Heart left ventricle (tissue), 16 donors: ENCODE data around the gene SUN1. TPM values are rescaled to one million over a fixed set of nuclear protein-coding genes. Genes with fewer than 3 reads are reported as not detected.

Experiments
- ATAC-seq, 4 donors: fragments of 200-7000 bp; cut with Tn5 transposase; one replicate each; pipeline ENCODE4 v1.9.1; 2020 to 2022; ENCODE audit warnings: moderate library complexity in 4 of 4, mild to moderate bottlenecking in 3 of 4, moderate number of reproducible peaks in 1 of 4
- DNase-seq, 5 donors: peaks; one replicate each; pipeline ENCODE4 v3.0.0-alpha.2; 2020
- H3K27ac ChIP-seq, 12 donors: fragments of 200-600 bp; sonication (generic) in 4 of 12; one replicate each; pipeline versions ENCODE4 v1.5.0 to v1.8.0; 2016 to 2022; ENCODE audit warnings: mild to moderate bottlenecking in 2 of 12
- H3K27me3 ChIP-seq, 9 donors: fragments of 200-600 bp; sonication (generic) in 2 of 9; one replicate each; pipeline versions ENCODE4 v1.5.1 to v1.8.0; 2016 to 2022; ENCODE audit warnings: mild to moderate bottlenecking in 3 of 9
- H3K36me3 ChIP-seq, 9 donors: fragments of 200-600 bp; sonication (generic) in 2 of 9; one replicate each; pipeline versions ENCODE4 v1.5.0 to v1.8.0; 2018 to 2022; ENCODE audit warnings: mild to moderate bottlenecking in 2 of 9
- H3K4me1 ChIP-seq, 12 donors: fragments of 200-600 bp; sonication (generic) in 4 of 12; one replicate each; pipeline versions ENCODE4 v1.5.0 to v1.8.0; 2016 to 2022; ENCODE audit warnings: mild to moderate bottlenecking in 3 of 12
- H3K4me3 ChIP-seq, 12 donors: fragments of 200-600 bp; sonication (generic) in 4 of 12; one replicate each; pipeline versions ENCODE4 v1.5.0 to v1.8.0; 2017 to 2022; ENCODE audit warnings: mild to moderate bottlenecking in 9 of 12, moderate library complexity in 4 of 12
- H3K9me3 ChIP-seq, 12 donors: fragments of 200-600 bp; sonication (generic) in 4 of 12; one replicate each; pipeline versions ENCODE4 v1.5.0 to v1.8.0; 2016 to 2022; ENCODE audit warnings: mild to moderate bottlenecking in 1 of 12
- CTCF ChIP-seq, 12 donors: fragments of 200-600 bp; sonication (generic) in 4 of 12; IDR thresholded peaks; one replicate each; pipeline versions ENCODE4 v1.5.0 to v1.8.0; 2018 to 2022; ENCODE audit warnings: antibody characterized with exemption in 12 of 12, mild to moderate bottlenecking in 5 of 12
- POLR2A ChIP-seq, 2 donors: fragments of 450-650 bp; IDR thresholded peaks; one replicate each; pipeline ENCODE4 v1.6.1; 2017; ENCODE audit warnings: antibody characterized with exemption in 2 of 2, mild to moderate bottlenecking in 2 of 2, moderate library complexity in 2 of 2
- WGBS, 4 donors: extraction: QIAGEN DNeasy Blood & Tissue Kit in 2 of 4; methylation state at CpG; one replicate each; pipeline versions ENCODE4 v1.1.5 to v1.1.7; 2013 to 2018; 5-methylcytosine and 5-hydroxymethylcytosine counted together
- intact Hi-C, 10 donors: fragments of 100-400 bp; cut with DNase I; formaldehyde crosslinking; loops; one replicate each; pipeline versions ENCODE4 v1.11.1 to v1.14.2; 2022
- polyA plus RNA-seq, 2 donors: library from polyadenylated mRNA; stranded (reverse); fragments of 200-250 nt; gene quantifications; one replicate each; pipeline ENCODE4 v1.2.3, GENCODE V29; 2013
- total RNA-seq, 9 donors: library from RNA; depleted of rRNA in 2 of 9; stranded (reverse); fragments of >200 nt in 2 of 9; fragmentation: NEBNext Ultra II Directional in 3 of 9; extraction: Animal tissue kit (Norgen Biotek cat#: 25700) in 3 of 9; gene quantifications; one replicate each; pipeline versions ENCODE4 v1.1.0 to v1.2.4, GENCODE V29; 2016 to 2023
- donor health status: ischemic (EF 13 %, LVEDD 7.1; RV severe dilation, severe dysfunction).
- donor health status: healthy with polysubstance abuse.
- donor health status: DM: no; HTN: yes; CAD: no.
- donor health status: DM: no; HTN: no; CAD: no.
- donor health status: ischemic (EF 25% LVEDD 6.9; RV normal size, moderate dysfunction).
- donor health status: ischemic (EF 25% LVEDD 5.7; RV mildly dilated, moderate dysfunction).
- donor health status: healthy.
- donor health status: DM: yes; HTN: yes; CAD: no.
- donor health status: ischemic (EF 35%, LVEDD 5.7; RV mildly dilated, moderate dysfunction).
- donor health status: nonischemic (EF 11% LVEDD 7.7; RV severe dilation, severe dysfunction).
- donor health status: DM: yes; HTN: yes; CAD: no.
- donor health status: PGD.
- donor health status: ischemic (EF 29% LVEDD 5.4; RV normal size, mild dysfunction).
- donor health status: nonischemic (EF 23%, LVEDD 6.1; RV moderate dilation, normal function).

SUN1 gene
- total and polyA plus RNA-seq, 11 donors, result 111 to 203 (median 151) TPM

DNA sequence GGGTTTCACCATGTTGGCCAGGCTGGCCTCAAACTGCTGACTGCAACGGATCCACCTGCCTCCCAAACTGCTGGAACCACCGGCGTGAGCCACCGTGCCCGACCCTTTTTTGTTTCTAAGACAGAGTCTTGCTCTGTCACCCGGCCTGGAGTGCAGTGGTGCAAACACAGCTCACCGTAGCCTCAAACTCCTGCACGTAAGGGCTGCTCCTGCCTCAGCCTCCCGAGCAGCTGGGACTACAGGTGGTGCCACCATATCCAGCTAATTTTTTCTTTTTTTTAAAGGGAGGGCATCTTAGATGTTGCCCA is 85.8 kb downstream of the SUN1 start:
- Histone ChIP-seq H3K36me3 (no peaks in the 10 kb centered on the region), H3K27ac (no peak overlapping the region), H3K9me3 (no peaks in the 10 kb centered on the region), H3K4me1 (peaks cover 0 to 18% (median 0%) of the 10 kb centered on the region in 12 donors), H3K4me3 (no peak overlapping the region), H3K27me3 (peaks cover 0 to 5% (median 0%) of the 10 kb centered on the region in 9 donors)
- WGBS, 4 donors, result 84 to 92% (median 88%) methylated on average over 9 of the region's 9 CpGs
- no peak for TF ChIP-seq POLR2A (IDR thresholded peaks at IDR 0.05)
- no peak for TF ChIP-seq CTCF (IDR thresholded peaks at IDR 0.05)
- ATAC-seq (no peak), DNase-seq (peak in 2 of 5 donors; percentile 2 to 29)
- intact Hi-C loops, result loop anchor here in 2 of 10 donors (10.0 kb wide), 1 partner anchor 147 kb away; no protein-coding TSS in a partner anchor

DNA sequence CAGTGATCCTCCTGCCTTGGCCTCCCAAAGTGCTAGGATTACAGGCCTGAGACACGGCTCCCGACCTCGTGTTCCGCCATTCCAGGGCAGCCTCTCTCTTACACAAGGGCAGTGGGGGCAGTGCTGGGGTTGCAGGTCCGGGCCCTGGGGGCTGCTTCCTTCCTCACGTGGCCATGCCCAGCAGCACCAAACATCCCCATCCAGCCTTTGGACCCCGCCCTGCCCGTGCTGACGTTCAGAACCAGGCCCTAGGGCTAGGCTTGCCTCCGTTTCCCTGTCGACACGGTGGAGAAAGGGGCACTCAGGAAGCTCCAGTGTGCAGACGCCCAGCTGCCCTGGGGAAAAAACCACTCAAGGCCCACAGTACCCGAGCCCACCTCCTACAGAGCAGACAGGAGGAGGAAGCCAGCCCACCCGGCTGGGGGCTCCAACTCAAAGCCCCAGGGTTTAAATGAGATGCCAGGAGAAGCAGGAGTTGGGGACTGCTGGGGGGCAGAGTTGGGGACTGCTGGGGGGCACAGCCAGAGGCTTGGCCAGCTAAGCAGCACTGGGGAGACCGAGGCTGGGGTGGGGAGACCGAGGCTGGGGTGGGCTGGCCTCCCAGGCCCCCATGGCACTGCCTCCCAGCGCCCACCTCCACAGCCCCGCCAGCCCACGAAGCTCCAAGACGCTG is 86.3 kb downstream of the SUN1 start:
- Histone ChIP-seq H3K9me3 (no peaks in the 10 kb centered on the region), H3K4me1 (peaks cover 0 to 23% (median 1%) of the 10 kb centered on the region in 12 donors), H3K4me3 (no peak overlapping the region), H3K27me3 (peaks cover 0 to 5% (median 0%) of the 10 kb centered on the region in 9 donors), H3K27ac (no peak overlapping the region), H3K36me3 (no peaks in the 10 kb centered on the region)
- no peak for TF ChIP-seq CTCF (IDR thresholded peaks at IDR 0.05)
- no peak for TF ChIP-seq POLR2A (IDR thresholded peaks at IDR 0.05)
- intact Hi-C loops, result loop anchor here in 2 of 10 donors (10.0 kb wide), 1 partner anchor 146 kb away; no protein-coding TSS in a partner anchor
- ATAC-seq (no peak), DNase-seq (peak; percentile 4 to 49 (median 13))
- WGBS, 4 donors, result 77 to 91% (median 86%) methylated on average over 15 to 21 of the region's 21 CpGs

- H3K9me3 ChIP-seq, result no peaks in the 10 kb centered on the region
- H3K36me3 ChIP-seq, result no peaks in the 10 kb centered on the region
- intact Hi-C loops, result loop anchor here in 2 of 10 donors (10.0 kb wide), 1 partner anchor 146 kb away; no protein-coding TSS in a partner anchor
- H3K4me3 ChIP-seq, result no peak overlapping the region
- DNase-seq (peak in 4 of 5 donors; percentile 3 to 13 (median 8)), ATAC-seq (no peak)
- no peak for TF ChIP-seq POLR2A (IDR thresholded peaks at IDR 0.05)
- no peak for TF ChIP-seq CTCF (IDR thresholded peaks at IDR 0.05)
- no peak overlapping the region for H3K27ac ChIP-seq
- 73 to 90% (median 89%) methylated on average over 8 to 13 of the region's 13 CpGs for WGBS, 4 donors
- H3K27me3 ChIP-seq, result peaks cover 0 to 5% (median 0%) of the 10 kb centered on the region in 9 donors
- H3K4me1 ChIP-seq, result peaks cover 0 to 25% (median 1%) of the 10 kb centered on the region in 12 donors
These were observed 86.8 kb downstream of the SUN1 start for GRCh38 chr7:919114-919442.

- TF ChIP-seq CTCF (IDR thresholded peaks at IDR 0.05), result no peak
- no peak for TF ChIP-seq POLR2A (IDR thresholded peaks at IDR 0.05)
These were observed 87.7 kb downstream of the SUN1 start for GRCh38 chr7:919924-920341.

More at GRCh38 chr7:919924-920341, 87.7 kb downstream of the SUN1 start:
- Histone ChIP-seq H3K27ac (no peak overlapping the region), H3K9me3 (no peaks in the 10 kb centered on the region), H3K27me3 (peaks cover 0 to 5% (median 0%) of the 10 kb centered on the region in 9 donors), H3K4me1 (peaks cover 0 to 30% (median 5%) of the 10 kb centered on the region in 12 donors), H3K36me3 (no peaks in the 10 kb centered on the region), H3K4me3 (no peak overlapping the region)
- DNase-seq, result peak in 4 of 5 donors; percentile 4 to 54 (median 17)
- intact Hi-C loops, result loop anchor here in 2 of 10 donors (10.0 kb wide), 1 partner anchor 145 kb away; no protein-coding TSS in a partner anchor
- whole genome bisulfite sequencing, 4 donors, result 76 to 88% (median 86%) methylated on average over 23 to 26 of the region's 26 CpGs
- no peak for ATAC-seq
